K562 (cell line): ENCODE results near the gene GPN1. TPM values are rescaled to one million over a fixed set of nuclear protein-coding genes. Genes with fewer than 3 reads are reported as not detected.

Experiments
- BCLAF1 ChIP-seq, 2 experiments: fragments of 450-650 bp in 1 of 2; IDR thresholded peaks; 2 replicates each; pipeline ENCODE4 v1.6.1; 2011 to 2017; ENCODE audit warnings: low read depth in 2 of 2, antibody characterized with exemption in 1 of 2, borderline replicate concordance in 1 of 2, low read length in 1 of 2, mild to moderate bottlenecking in 1 of 2, mixed read lengths in 1 of 2; ENCODE audit not compliant: control insufficient read depth in 1 of 2
- CBX2 ChIP-seq: fragments of 200-600 bp; sonication (generic); IDR thresholded peaks from one replicate; pipeline ENCODE4 v1.6.1; 2012; ENCODE audit warnings: mild to moderate bottlenecking, low read length, inconsistent platforms; ENCODE audit not compliant: insufficient read depth, poor library complexity, severe bottlenecking
- CHCHD3 ChIP-seq: fragments of 250-450 bp; sonication (Bioruptor Pico); IDR thresholded peaks from 2 replicates; pipeline ENCODE4 v2.1.2; 2022; ENCODE audit warnings: mild to moderate bottlenecking
- CLOCK ChIP-seq: fragments of 250-450 bp; sonication (Bioruptor Pico); IDR thresholded peaks from 2 replicates; pipeline ENCODE4 v1.4.0; 2020; ENCODE audit warnings: mild to moderate bottlenecking, moderate library complexity, borderline replicate concordance
- FOXM1 ChIP-seq, 2 experiments: fragments of 450-650 bp in 1 of 2; sonication (generic) in 1 of 2; formaldehyde crosslinking in 1 of 2; IDR thresholded peaks; 2 replicates each; pipeline versions ENCODE4 v1.6.1 to v1.9.0; 2017 to 2022; ENCODE audit warnings: low read depth in 2 of 2, mild to moderate bottlenecking in 2 of 2, missing genetic modification reagents in 1 of 2, moderate library complexity in 1 of 2
- GABPB2 ChIP-seq: fragments of 250-450 bp; sonication (Bioruptor Pico); conservative IDR thresholded peaks from 2 replicates; pipeline ENCODE4 v1.5.1; 2021; ENCODE audit warnings: mild to moderate bottlenecking
- HNRNPH1 ChIP-seq: fragments of 200-400 bp; formaldehyde crosslinking; optimal IDR thresholded peaks from 2 replicates; pipeline ENCODE3; 2017; ENCODE audit warnings: low read depth, mild to moderate bottlenecking, low read length, moderate library complexity
- MECOM ChIP-seq: fragments of 250-450 bp; sonication (Bioruptor Pico); IDR thresholded peaks from 2 replicates; pipeline ENCODE4 v1.8.0; 2022; ENCODE audit warnings: inconsistent platforms
- PHB2 ChIP-seq: fragments of 450-650 bp; IDR thresholded peaks from 2 replicates; pipeline ENCODE4 v1.6.1; 2017; ENCODE audit warnings: low read depth
- RHOXF2B ChIP-seq: fragments of 250-450 bp; sonication (Bioruptor Pico); conservative IDR thresholded peaks from 2 replicates; pipeline ENCODE4 v1.5.1; 2021
- SAFB2 ChIP-seq: fragments of 200-400 bp; formaldehyde crosslinking; IDR thresholded peaks from 2 replicates; pipeline ENCODE4 v1.6.1; 2018; ENCODE audit warnings: borderline replicate concordance, low read length, low read depth, moderate library complexity; ENCODE audit not compliant: severe bottlenecking
- SLC30A9 ChIP-seq: fragments of 250-450 bp; sonication (Bioruptor Pico); IDR thresholded peaks from 2 replicates; pipeline ENCODE4 v1.8.0; 2022; ENCODE audit warnings: mild to moderate bottlenecking, moderate library complexity
- SMARCA5 ChIP-seq: fragments of 450-650 bp; IDR thresholded peaks from 2 replicates; pipeline ENCODE4 v1.6.1; 2016
- SRSF7 ChIP-seq: fragments of 200-400 bp; formaldehyde crosslinking; optimal IDR thresholded peaks from 2 replicates; pipeline ENCODE3; 2017; ENCODE audit warnings: mild to moderate bottlenecking, low read depth, low read length
- STAG1 ChIP-seq: sonication (generic); formaldehyde crosslinking; IDR thresholded peaks from 2 replicates; pipeline ENCODE4 v1.5.0; 2020; ENCODE audit warnings: missing genetic modification reagents, borderline replicate concordance
- TRIM24 ChIP-seq, 2 experiments: fragments of 450-650 bp; IDR thresholded peaks; 2 replicates each; pipeline ENCODE4 v1.6.1; 2016
- U2AF2 ChIP-seq: fragments of 200-400 bp; formaldehyde crosslinking; optimal IDR thresholded peaks from 2 replicates; pipeline ENCODE3; 2017; ENCODE audit warnings: low read depth, mild to moderate bottlenecking, low read length
- XRCC5 ChIP-seq: fragments of 200-400 bp; formaldehyde crosslinking; IDR thresholded peaks from 2 replicates; pipeline ENCODE4 v1.6.1; 2017; ENCODE audit warnings: low read depth, mild to moderate bottlenecking, low read length
- ZEB2 ChIP-seq: fragments of 450-650 bp; IDR thresholded peaks from 2 replicates; pipeline ENCODE4 v1.6.1; 2016
- ZNF668 ChIP-seq: fragments of 250-450 bp; sonication (Bioruptor Pico); IDR thresholded peaks from 2 replicates; pipeline ENCODE4 v1.8.0; 2022; ENCODE audit warnings: mild to moderate bottlenecking, inconsistent platforms
- ZNF778 ChIP-seq: fragments of 450-650 bp; formaldehyde crosslinking; IDR thresholded peaks from 2 replicates; pipeline ENCODE4 v1.4.0; 2020; ENCODE audit warnings: mild to moderate bottlenecking, moderate library complexity
- polyA plus RNA-seq, 8 experiments: library from polyadenylated mRNA; depleted of rRNA in 4 of 8; stranded (reverse) in 5 of 8; unstranded in 3 of 8; fragments of >200 nt; fragmentation: Nextera tagmentation in 2 of 8; fragmentation: Illumina TruSeq in 1 of 8; extraction: Ambion mirVana in 2 of 8; extraction: Trizol in 1 of 8; gene quantifications; 2 replicates each; pipeline versions ENCODE4 v1.2.1 to v1.2.3, GENCODE V29; 2011 to 2014; ENCODE audit warnings: inconsistent platforms in 1 of 8, missing spikeins in 1 of 8
- total RNA-seq, 7 experiments: library from RNA; depleted of rRNA in 6 of 7; stranded (reverse); fragments of >200 nt in 6 of 7; fragmentation: Illumina TruSeq in 2 of 7; extraction: Trizol in 2 of 7; gene quantifications; 2 replicates each; pipeline versions ENCODE4 v1.2.1 to v1.2.3, GENCODE V29; 2011 to 2021; ENCODE audit warnings: low replicate concordance in 1 of 7
- TF ChIP-seq, protein P1 (sequence below): fragments of 450-650 bp; formaldehyde crosslinking; IDR thresholded peaks from 2 replicates; pipeline ENCODE4 v1.4.0; 2020; ENCODE audit warnings: mild to moderate bottlenecking

The GPN1 gene
- total and polyA plus RNA-seq, 9 of the 15 experiments (the other 6 are each of a cell fraction or from before 2014, with no cell fraction given): 23.4 to 171 (median 48.2) TPM

- no peak for TF ChIP-seq CLOCK
- peak; percentile 82 for TF ChIP-seq SMARCA5
- TF ChIP-seq MECOM: peak; percentile 75; the same call in 1 of the 2 replicates
- TF ChIP-seq FOXM1 (IDR thresholded peaks at IDR 0.05; ENCODE audit: low read depth): peak; percentile 68
- TF ChIP-seq FOXM1 (CRISPR knock-in tag; IDR thresholded peaks at IDR 0.05; ENCODE audit: low read depth): no peak
- TF ChIP-seq ZNF778 (CRISPR knock-in tag): no peak
- TF ChIP-seq XRCC5: peak; percentile 98
- TF ChIP-seq CHCHD3 (CRISPR knock-in tag): no peak
- no peak for TF ChIP-seq SLC30A9
- TF ChIP-seq, protein P1, sequence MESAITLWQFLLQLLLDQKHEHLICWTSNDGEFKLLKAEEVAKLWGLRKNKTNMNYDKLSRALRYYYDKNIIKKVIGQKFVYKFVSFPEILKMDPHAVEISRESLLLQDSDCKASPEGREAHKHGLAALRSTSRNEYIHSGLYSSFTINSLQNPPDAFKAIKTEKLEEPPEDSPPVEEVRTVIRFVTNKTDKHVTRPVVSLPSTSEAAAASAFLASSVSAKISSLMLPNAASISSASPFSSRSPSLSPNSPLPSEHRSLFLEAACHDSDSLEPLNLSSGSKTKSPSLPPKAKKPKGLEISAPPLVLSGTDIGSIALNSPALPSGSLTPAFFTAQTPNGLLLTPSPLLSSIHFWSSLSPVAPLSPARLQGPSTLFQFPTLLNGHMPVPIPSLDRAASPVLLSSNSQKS (CRISPR knock-in tag): no peak
- no peak for TF ChIP-seq STAG1
- no peak for TF ChIP-seq ZNF668 (CRISPR knock-in tag)
- no peak for TF ChIP-seq SAFB2
- peak; percentile 61 to 100; a peak in 3 of 4 replicates for TF ChIP-seq TRIM24 (IDR thresholded peaks at IDR 0.05)
- no peak for TF ChIP-seq GABPB2 (CRISPR knock-in tag)
- no peak for TF ChIP-seq CBX2
- no peak for TF ChIP-seq PHB2
- no peak; the same call in 1 of the 2 replicates for TF ChIP-seq RHOXF2B
- TF ChIP-seq HNRNPH1: no peak
- peak in 1 of 2 experiments; percentile 84; a peak in 1 of 4 replicates for TF ChIP-seq BCLAF1 (IDR thresholded peaks at IDR 0.05; ENCODE audit: borderline replicate concordance in 1 of 2, control insufficient read depth in 1 of 2, low read depth in 2 of 2, low read length in 1 of 2)
- no peak for TF ChIP-seq U2AF2
- TF ChIP-seq ZEB2: peak; percentile 100
- no peak for TF ChIP-seq SRSF7
Measured at GRCh38 chr2:27663285-27664153, 34.7 kb downstream of the GPN1 start, which contains the start of the genes SLC4A1AP and SUPT7L (continued).
